Caco-2 (cell line): Measurements from ENCODE around the gene TREH. TPM values are rescaled to one million over a fixed set of nuclear protein-coding genes. Genes with fewer than 3 reads are reported as not detected.

ENCODE experiments used
- BruUV-seq: library from RNA; stranded (reverse); fragments of 400-500 nt; replicated peaks from 2 replicates; lab custom pipeline; 2021; lab: Mats Ljungman, UMichigan
- CTCF ChIA-PET: fragments of 300-600 bp; sonication (Branson Sonifier 250); formaldehyde crosslinking; loops from one replicate; lab custom pipeline; 2022; ENCODE audit warnings: antibody characterized with exemption; lab: Charles Lee
- POLR2A ChIA-PET: fragments of 300-600 bp; sonication (Branson Sonifier 250); formaldehyde crosslinking; loops from one replicate; lab custom pipeline; 2022; ENCODE audit warnings: antibody characterized with exemption; lab: Charles Lee
- DNase-seq, 2 experiments: peaks; one replicate each; pipeline versions ENCODE4 v3.0.0 to v3.0.0-alpha.2; 2020 to 2022
- H3K27me3 ChIP-seq: replicated peaks from 2 replicates; pipeline ENCODE4 v1.6.0; 2011; ENCODE audit warnings: low read length; ENCODE audit not compliant: control insufficient read depth, insufficient read depth
- H3K36me3 ChIP-seq: 2 replicates; pipeline ENCODE4 v1.5.1; 2011; ENCODE audit warnings: low read length; ENCODE audit not compliant: control insufficient read depth, insufficient read depth
- H3K4me1 ChIP-seq: fragments of 250-450 bp; sonication (Bioruptor Pico); 2 replicates; pipeline ENCODE4 v1.5.1; 2020; ENCODE audit warnings: mild to moderate bottlenecking
- H3K4me3 ChIP-seq: 2 replicates; pipeline ENCODE4 v1.5.1; 2011; ENCODE audit warnings: low read depth, mild to moderate bottlenecking, control low read depth, low read length
- H3K9me3 ChIP-seq: fragments of 250-450 bp; sonication (Bioruptor Pico); 2 replicates; pipeline ENCODE4 v1.5.1; 2020; ENCODE audit warnings: mild to moderate bottlenecking, moderate library complexity
- H3K27ac Mint-ChIP-seq: one replicate; pipeline ENCODE4 v1.8.0; 2022; ENCODE audit warnings: mixed read lengths; ENCODE audit not compliant: unreplicated experiment
- H3K27me3 Mint-ChIP-seq: one replicate; pipeline ENCODE4 v1.8.0; 2022; ENCODE audit warnings: mixed read lengths; ENCODE audit not compliant: insufficient read depth, unreplicated experiment
- H3K36me3 Mint-ChIP-seq: one replicate; pipeline ENCODE4 v1.8.0; 2022; ENCODE audit warnings: mild to moderate bottlenecking, mixed read lengths; ENCODE audit not compliant: insufficient read depth, unreplicated experiment
- H3K4me1 Mint-ChIP-seq: one replicate; pipeline ENCODE4 v1.8.0; 2022; ENCODE audit warnings: low read depth, mixed read lengths; ENCODE audit not compliant: unreplicated experiment
- H3K4me3 Mint-ChIP-seq: one replicate; pipeline ENCODE4 v1.8.0; 2022; ENCODE audit warnings: mild to moderate bottlenecking, moderate library complexity, mixed read lengths; ENCODE audit not compliant: unreplicated experiment
- H3K9me3 Mint-ChIP-seq: one replicate; pipeline ENCODE4 v1.8.0; 2022; ENCODE audit warnings: mixed read lengths; ENCODE audit not compliant: unreplicated experiment
- CTCF ChIP-seq, 2 experiments: fragments of 200-600 bp in 1 of 2; IDR thresholded peaks; 1 replicate in 1 of 2; 2 replicates in 1 of 2; pipeline versions ENCODE4 v1.5.1 to v1.8.0; 2011 to 2022; ENCODE audit warnings: antibody characterized with exemption in 1 of 2, control low read depth in 1 of 2, inconsistent platforms in 1 of 2, low read depth in 1 of 2, low read length in 1 of 2, mild to moderate bottlenecking in 1 of 2, moderate library complexity in 1 of 2; ENCODE audit not compliant: insufficient read depth in 1 of 2, severe bottlenecking in 1 of 2, unreplicated experiment in 1 of 2
- intact Hi-C: fragments of 100-400 bp; cut with micrococcal nuclease; formaldehyde crosslinking; loops from one replicate; pipeline ENCODE4 v1.10.0; 2022; ENCODE audit not compliant: unreplicated experiment
- total RNA-seq: library from RNA; stranded (reverse); gene quantifications from 2 replicates; pipeline ENCODE4 v1.2.3, GENCODE V29; 2022

Gene TREH
- total RNA-seq, 1 experiment from 2014 or later: not detected

DNA sequence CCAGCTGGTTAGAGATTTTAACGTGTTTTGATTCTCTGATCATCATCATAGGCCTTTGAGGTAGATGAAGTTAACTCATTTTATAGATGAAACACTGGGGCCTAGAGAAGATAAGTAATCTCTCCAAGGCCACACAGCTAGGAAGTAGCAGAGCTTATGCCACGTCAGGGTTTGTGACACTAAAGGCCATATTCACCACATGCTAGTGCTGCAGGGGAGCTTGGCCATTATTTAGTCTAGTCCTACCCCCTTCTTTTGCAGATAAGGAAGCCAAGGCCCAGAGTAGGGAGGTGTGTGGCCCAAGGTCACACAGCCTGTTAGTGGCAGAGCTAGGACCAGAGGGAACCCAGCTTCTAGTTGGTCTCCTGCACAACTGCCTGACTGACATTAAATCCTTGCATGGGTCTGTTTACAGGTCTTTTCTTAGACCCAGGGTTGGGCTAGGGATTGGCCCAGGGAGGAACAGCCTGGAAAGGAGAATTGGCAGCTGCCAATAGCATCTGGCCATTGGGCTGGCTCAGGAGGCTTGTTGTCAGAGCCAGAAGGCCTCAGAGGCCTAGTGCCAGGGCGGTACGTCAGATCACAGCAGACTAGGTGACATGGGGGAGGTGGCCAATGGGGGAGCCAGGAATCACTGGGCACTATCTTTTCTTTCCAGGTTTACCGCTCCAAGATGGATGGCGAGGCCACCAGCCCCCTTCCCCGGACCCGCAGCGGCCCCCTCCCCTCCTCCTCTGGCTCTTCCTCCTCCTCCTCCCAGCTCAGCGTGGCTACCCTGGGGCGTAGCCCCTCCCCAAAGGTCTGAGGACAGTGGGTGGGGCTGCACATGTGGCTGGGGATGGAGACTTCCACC, 36.1 kb downstream of the TREH start:
- intact Hi-C loops: no loop called here
- CTCF ChIA-PET: interaction anchor here (1.2 kb wide), 1 partner anchor 22 kb away, joined by 5 read pairs; no protein-coding TSS in a partner anchor
- no TSS peak for BruUV-seq
- no peak for TF ChIP-seq CTCF (IDR thresholded peaks at IDR 0.05; ENCODE audit: insufficient read depth in 1 of 2, low read depth in 1 of 2, low read length in 1 of 2, severe bottlenecking in 1 of 2, unreplicated experiment in 1 of 2)
- Mint-ChIP-seq H3K9me3 (no peaks in the 10 kb centered on the region), H3K36me3 (peaks cover 47% of the 10 kb centered on the region), H3K27ac (no peak overlapping the region), H3K27me3 (no peaks in the 10 kb centered on the region), H3K4me1 (no peaks in the 10 kb centered on the region), H3K4me3 (no peak overlapping the region)
- no peaks in the 10 kb centered on the region for H3K9me3 ChIP-seq
- peaks cover 11% of the 10 kb centered on the region for H3K36me3 ChIP-seq
- DNase-seq: no peak
- no peak overlapping the region for H3K4me3 ChIP-seq
- no peaks in the 10 kb centered on the region for H3K4me1 ChIP-seq
- POLR2A ChIA-PET: interaction anchor here (0.6 kb wide), 3 partner anchors 14 to 48 kb away, joined by 3 to 10 read pairs (median 4); no protein-coding TSS in a partner anchor
- H3K27me3 ChIP-seq: no peaks in the 10 kb centered on the region

- H3K27ac Mint-ChIP-seq: no peak overlapping the region
- H3K36me3 ChIP-seq: peaks cover 10% of the 10 kb centered on the region
- POLR2A ChIA-PET: no interaction called here
- no peaks in the 10 kb centered on the region for H3K4me1 Mint-ChIP-seq
- BruUV-seq: no TSS peak
- no peaks in the 10 kb centered on the region for H3K9me3 Mint-ChIP-seq
- no peaks in the 10 kb centered on the region for H3K27me3 ChIP-seq
- H3K4me1 ChIP-seq: no peaks in the 10 kb centered on the region
- H3K4me3 Mint-ChIP-seq: no peak overlapping the region
- no peaks in the 10 kb centered on the region for H3K27me3 Mint-ChIP-seq
- CTCF ChIA-PET: interaction anchor here (0.6 kb wide), 2 partner anchors 74 to 201 kb away, joined by 3 to 4 read pairs; no protein-coding TSS in a partner anchor
- no peak for DNase-seq
- intact Hi-C loops: no loop called here
- H3K36me3 Mint-ChIP-seq: peaks cover 28% of the 10 kb centered on the region
- no peak for TF ChIP-seq CTCF (IDR thresholded peaks at IDR 0.05; ENCODE audit: insufficient read depth in 1 of 2, low read depth in 1 of 2, low read length in 1 of 2, severe bottlenecking in 1 of 2, unreplicated experiment in 1 of 2)
- H3K9me3 ChIP-seq: no peaks in the 10 kb centered on the region
- no peak overlapping the region for H3K4me3 ChIP-seq
Observed at GRCh38 chr11:118641397-118642019, 37.9 kb downstream of the TREH start.
